ENCODE data around the gene IMPA2.
A peak's percentile ranks its signal among the peaks of the same experiment; 100 is the strongest.
"Not testable (repeated sequence)": the region's sequence is repeated elsewhere in the genome, so short reads cannot be mapped to it uniquely, and the experiment has no call there.

IMPA2 gene

GRCh38 chr18:11981192-11981542, at the start of gene IMPA2:
IMPA2 (plus strand) TSS chr18:11981507; CDS start chr18:11981670, 163 bp downstream.
- DNase-seq, result no peak

GRCh38 chr18:11932393-11932792, 48.9 kb upstream of the IMPA2 start:
- no peak for DNase-seq

- peak; percentile 80 for DNase-seq
Measured at GRCh38 chr18:11937874-11938478, 43.3 kb upstream of the IMPA2 start.

GRCh38 chr18:11940956-11941355, 40.4 kb upstream of the IMPA2 start:
- no peak for DNase-seq

GRCh38 chr18:11943551-11943950, 37.8 kb upstream of the IMPA2 start:
- no peak for DNase-seq

GRCh38 chr18:11944252-11944651, 37.1 kb upstream of the IMPA2 start:
- DNase-seq, result no peak

GRCh38 chr18:11944786-11945185, 36.5 kb upstream of the IMPA2 start:
- DNase-seq, result no peak

GRCh38 chr18:11945834-11946659, 35.3 kb upstream of the IMPA2 start:
- not testable (repeated sequence) for DNase-seq

GRCh38 chr18:11946756-11947155, 34.6 kb upstream of the IMPA2 start:
- DNase-seq, result no peak

- DNase-seq, result peak; percentile 67
Measured at GRCh38 chr18:11947214-11948191, 33.8 kb upstream of the IMPA2 start.

GRCh38 chr18:11948852-11949523, 32.3 kb upstream of the IMPA2 start:
- DNase-seq, result no peak

GRCh38 chr18:11950824-11951223, 30.5 kb upstream of the IMPA2 start:
- no peak for DNase-seq

- no peak for DNase-seq
Measured at GRCh38 chr18:11951390-11951851, 29.9 kb upstream of the IMPA2 start.

- no peak for DNase-seq
Measured at GRCh38 chr18:11953113-11953512, 28.2 kb upstream of the IMPA2 start.

GRCh38 chr18:11955239-11956029, 25.9 kb upstream of the IMPA2 start:
- DNase-seq, result no peak

- DNase-seq, result no peak
Measured at GRCh38 chr18:11956371-11957308, 24.7 kb upstream of the IMPA2 start.

GRCh38 chr18:11957636-11958035, 23.7 kb upstream of the IMPA2 start:
- DNase-seq, result no peak

GRCh38 chr18:11959651-11960050, 21.7 kb upstream of the IMPA2 start:
- not testable (repeated sequence) for DNase-seq

GRCh38 chr18:11960743-11961380, 20.4 kb upstream of the IMPA2 start:
- no peak for DNase-seq

GRCh38 chr18:11962597-11962996, 18.7 kb upstream of the IMPA2 start:
- no peak for DNase-seq

Measured in CD4-positive, alpha-beta T cell treated with Interleukin-10 for 1 hour (primary cell).